ENCODE data around the gene RNU1-1. TPM values are rescaled to one million over a fixed set of nuclear protein-coding genes. Genes with fewer than 3 reads are reported as not detected.
"Not testable (repeated sequence)": the region's sequence is repeated elsewhere in the genome, so short reads cannot be mapped to it uniquely, and the experiment has no call there.

RNU1-1 gene
- total and polyA plus RNA-seq, 2 donors (not counting 1 experiment from before 2014, with no cell fraction given): 4,377 TPM; not detected in 1

DNA sequence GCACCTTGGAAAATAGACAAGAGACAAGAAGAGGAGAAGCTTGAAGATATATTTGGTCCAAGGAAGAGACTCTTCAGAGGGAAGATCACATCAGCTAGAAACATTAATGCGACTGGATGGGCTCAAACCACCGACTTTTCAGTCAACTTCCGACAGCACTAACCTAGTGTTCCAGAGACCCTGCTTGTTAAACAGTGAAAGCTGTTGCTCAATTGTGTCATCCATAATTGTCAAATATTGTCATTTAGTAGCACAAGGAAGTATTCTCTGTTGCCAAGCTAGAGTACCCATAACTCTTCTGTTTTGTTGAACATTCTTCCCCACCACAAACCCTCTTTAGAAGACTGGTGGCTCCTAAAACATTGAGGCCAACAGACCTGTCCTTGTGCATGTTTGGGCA, 42.9 kb upstream of the RNU1-1 start:
- H3K9me3 Mint-ChIP-seq (ENCODE audit: insufficient read depth); H3K9ac ChIP-seq (ENCODE audit: low read length); POLR2A ChIA-PET; ATAC-seq (ENCODE audit: low read depth); H3K27ac ChIP-seq (ENCODE audit: low read length in 2 of 2); H3K4me3 ChIP-seq (ENCODE audit: control extremely low read depth in 1 of 5, extremely low read depth in 1 of 5, insufficient read depth in 1 of 5, low read depth in 2 of 5, low read length in 4 of 5); H3K4me2 ChIP-seq (replicated peaks; ENCODE audit: low read depth, low read length, poor library complexity, severe bottlenecking); H2AFZ ChIP-seq (ENCODE audit: insufficient read depth, low read depth, low read length, poor library complexity, severe bottlenecking); H3K79me2 ChIP-seq (ENCODE audit: control insufficient read depth, insufficient read depth, low read length); H4K20me1 ChIP-seq (ENCODE audit: control insufficient read depth, insufficient read depth, low read length, poor library complexity, severe bottlenecking); H3K4me3 Mint-ChIP-seq; H3K27ac Mint-ChIP-seq; intact Hi-C loops (cut with micrococcal nuclease); H3K9me3 ChIP-seq (ENCODE audit: control extremely low read depth in 1 of 3, control insufficient read depth in 2 of 3, insufficient read depth in 1 of 3, low read length in 2 of 3); H3K4me1 ChIP-seq (ENCODE audit: control insufficient read depth in 2 of 2, insufficient read depth in 2 of 2, low read length in 2 of 2); H3K27me3 Mint-ChIP-seq; H3K4me1 Mint-ChIP-seq; DNase-seq; H3K27me3 ChIP-seq (replicated peaks in 1 of 4; ENCODE audit: control extremely low read depth in 1 of 4, control insufficient read depth in 3 of 4, insufficient read depth in 4 of 4, low read length in 3 of 4); CTCF ChIA-PET; H3K36me3 ChIP-seq (replicated peaks in 1 of 2; ENCODE audit: control extremely low read depth in 1 of 2, control insufficient read depth in 1 of 2, extremely low read depth in 1 of 2, insufficient read depth in 2 of 2, low read length in 1 of 2): not testable (repeated sequence)
- WGBS (ENCODE audit: insufficient coverage): no CpG with 5 or more reads among the region's 3 CpGs

DNA sequence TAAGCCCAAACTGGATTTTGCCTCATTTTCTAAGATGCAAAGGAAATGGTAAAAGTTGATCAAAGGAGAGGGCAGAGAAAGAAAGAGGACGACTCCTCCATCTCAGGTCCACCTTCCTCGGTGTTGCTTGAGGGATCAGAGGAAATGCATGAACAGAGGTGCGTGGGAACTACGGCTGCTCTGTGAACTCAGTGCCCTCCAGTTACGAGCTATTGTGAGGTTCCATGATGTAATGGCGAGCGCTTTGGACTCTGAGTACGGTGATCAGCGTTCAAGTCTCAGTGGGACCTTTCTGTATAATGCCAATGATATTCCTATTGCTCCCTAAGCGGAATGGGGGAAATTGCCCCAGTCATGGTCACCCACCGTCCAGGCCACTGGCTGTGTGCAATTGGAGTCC, 39.2 kb upstream of the RNU1-1 start:
- CTCF ChIA-PET; H3K9me3 Mint-ChIP-seq (ENCODE audit: insufficient read depth); H3K4me1 ChIP-seq (ENCODE audit: control insufficient read depth in 2 of 2, insufficient read depth in 2 of 2, low read length in 2 of 2); ATAC-seq (ENCODE audit: low read depth); H3K4me3 Mint-ChIP-seq; H3K4me3 ChIP-seq (ENCODE audit: control extremely low read depth in 1 of 5, extremely low read depth in 1 of 5, insufficient read depth in 1 of 5, low read depth in 2 of 5, low read length in 4 of 5); intact Hi-C loops (cut with micrococcal nuclease); DNase-seq; POLR2A ChIA-PET; H3K9me3 ChIP-seq (ENCODE audit: control extremely low read depth in 1 of 3, control insufficient read depth in 2 of 3, insufficient read depth in 1 of 3, low read length in 2 of 3); H3K79me2 ChIP-seq (ENCODE audit: control insufficient read depth, insufficient read depth, low read length); H2AFZ ChIP-seq (ENCODE audit: insufficient read depth, low read depth, low read length, poor library complexity, severe bottlenecking); H3K9ac ChIP-seq (ENCODE audit: low read length); H3K27ac Mint-ChIP-seq; H3K4me2 ChIP-seq (replicated peaks; ENCODE audit: low read depth, low read length, poor library complexity, severe bottlenecking); H3K27me3 Mint-ChIP-seq; H3K27me3 ChIP-seq (replicated peaks in 1 of 4; ENCODE audit: control extremely low read depth in 1 of 4, control insufficient read depth in 3 of 4, insufficient read depth in 4 of 4, low read length in 3 of 4); H3K4me1 Mint-ChIP-seq; H3K27ac ChIP-seq (ENCODE audit: low read length in 2 of 2); H3K36me3 ChIP-seq (replicated peaks in 1 of 2; ENCODE audit: control extremely low read depth in 1 of 2, control insufficient read depth in 1 of 2, extremely low read depth in 1 of 2, insufficient read depth in 2 of 2, low read length in 1 of 2); H4K20me1 ChIP-seq (ENCODE audit: control insufficient read depth, insufficient read depth, low read length, poor library complexity, severe bottlenecking): not testable (repeated sequence)
- no CpG with 5 or more reads among the region's 11 CpGs for WGBS (ENCODE audit: insufficient coverage)

DNA sequence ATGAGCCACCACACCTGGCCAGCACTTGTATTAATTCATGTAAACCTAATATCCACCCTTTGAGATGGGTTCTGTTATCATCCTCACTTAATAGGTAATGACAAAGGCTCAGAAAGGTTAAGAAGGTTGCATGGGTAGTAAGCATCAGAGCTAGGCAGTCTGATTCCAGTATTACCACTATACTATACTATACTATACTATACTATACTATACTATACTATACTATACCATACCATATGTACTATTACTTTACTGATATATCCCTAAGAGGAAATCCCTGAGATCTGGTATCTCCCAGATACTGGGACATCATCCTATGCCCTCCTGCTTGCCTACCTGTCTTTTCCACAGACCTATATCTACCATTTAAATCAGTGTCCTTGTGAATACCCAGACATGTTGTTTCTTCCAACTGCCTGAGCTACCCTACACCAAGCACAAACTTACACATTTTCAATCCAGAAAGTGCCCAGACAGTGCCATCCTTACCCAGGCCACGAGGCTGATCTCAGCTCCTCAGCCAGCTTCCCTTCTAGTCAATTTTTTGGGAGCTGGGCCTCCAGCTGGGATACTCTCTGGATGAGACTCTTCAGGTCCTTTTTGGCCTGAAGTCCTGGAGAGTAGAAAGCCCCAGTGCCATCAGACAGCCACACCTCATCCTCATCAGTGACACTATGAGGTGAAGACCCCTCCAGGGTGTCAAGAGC, 36.3 kb upstream of the RNU1-1 start:
- no CpG with 5 or more reads among the region's 1 CpG for WGBS (ENCODE audit: insufficient coverage)
- CTCF ChIA-PET: not testable (repeated sequence)

DNA sequence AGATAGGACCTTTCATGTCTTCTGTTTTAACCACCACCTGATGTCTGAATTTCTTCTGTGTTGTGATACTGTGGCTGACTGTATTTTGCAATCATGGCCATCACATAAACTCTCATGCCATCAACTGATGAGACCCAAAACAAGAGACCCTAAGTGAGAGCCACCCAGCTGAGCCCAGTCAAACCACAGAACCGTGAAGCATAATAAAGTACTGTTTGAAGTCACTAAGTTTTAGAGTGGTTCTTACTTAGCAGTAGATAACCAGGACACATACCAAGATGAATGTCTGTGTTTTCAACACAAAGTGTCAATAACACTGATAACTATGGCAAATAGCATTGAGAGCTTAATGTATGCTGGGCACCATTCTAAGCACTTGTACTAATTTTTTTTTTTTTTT, 35.5 kb upstream of the RNU1-1 start:
- H3K27me3 Mint-ChIP-seq; DNase-seq; ATAC-seq (ENCODE audit: low read depth); H2AFZ ChIP-seq (ENCODE audit: insufficient read depth, low read depth, low read length, poor library complexity, severe bottlenecking); H3K4me2 ChIP-seq (replicated peaks; ENCODE audit: low read depth, low read length, poor library complexity, severe bottlenecking); H3K4me3 ChIP-seq (ENCODE audit: control extremely low read depth in 1 of 5, extremely low read depth in 1 of 5, insufficient read depth in 1 of 5, low read depth in 2 of 5, low read length in 4 of 5); H3K4me1 Mint-ChIP-seq; H3K79me2 ChIP-seq (ENCODE audit: control insufficient read depth, insufficient read depth, low read length); H3K36me3 ChIP-seq (replicated peaks in 1 of 2; ENCODE audit: control extremely low read depth in 1 of 2, control insufficient read depth in 1 of 2, extremely low read depth in 1 of 2, insufficient read depth in 2 of 2, low read length in 1 of 2); H3K9me3 Mint-ChIP-seq (ENCODE audit: insufficient read depth); POLR2A ChIA-PET; H3K27ac ChIP-seq (ENCODE audit: low read length in 2 of 2); H3K9ac ChIP-seq (ENCODE audit: low read length); intact Hi-C loops (cut with micrococcal nuclease); H3K27ac Mint-ChIP-seq; H3K4me1 ChIP-seq (ENCODE audit: control insufficient read depth in 2 of 2, insufficient read depth in 2 of 2, low read length in 2 of 2); H3K9me3 ChIP-seq (ENCODE audit: control extremely low read depth in 1 of 3, control insufficient read depth in 2 of 3, insufficient read depth in 1 of 3, low read length in 2 of 3); H3K27me3 ChIP-seq (replicated peaks in 1 of 4; ENCODE audit: control extremely low read depth in 1 of 4, control insufficient read depth in 3 of 4, insufficient read depth in 4 of 4, low read length in 3 of 4); H3K4me3 Mint-ChIP-seq; H4K20me1 ChIP-seq (ENCODE audit: control insufficient read depth, insufficient read depth, low read length, poor library complexity, severe bottlenecking); CTCF ChIA-PET: not testable (repeated sequence)
- no CpG with 5 or more reads among the region's 1 CpG for WGBS (ENCODE audit: insufficient coverage)

More for the DNA sequence above, 36.3 kb upstream of the RNU1-1 start:
- H3K27me3 Mint-ChIP-seq; H3K36me3 ChIP-seq (replicated peaks in 1 of 2; ENCODE audit: control extremely low read depth in 1 of 2, control insufficient read depth in 1 of 2, extremely low read depth in 1 of 2, insufficient read depth in 2 of 2, low read length in 1 of 2); H3K4me3 ChIP-seq (ENCODE audit: control extremely low read depth in 1 of 5, extremely low read depth in 1 of 5, insufficient read depth in 1 of 5, low read depth in 2 of 5, low read length in 4 of 5); H3K4me1 Mint-ChIP-seq; intact Hi-C loops (cut with micrococcal nuclease); H3K4me3 Mint-ChIP-seq; H3K27me3 ChIP-seq (replicated peaks in 1 of 4; ENCODE audit: control extremely low read depth in 1 of 4, control insufficient read depth in 3 of 4, insufficient read depth in 4 of 4, low read length in 3 of 4); H3K9me3 ChIP-seq (ENCODE audit: control extremely low read depth in 1 of 3, control insufficient read depth in 2 of 3, insufficient read depth in 1 of 3, low read length in 2 of 3); H3K4me1 ChIP-seq (ENCODE audit: control insufficient read depth in 2 of 2, insufficient read depth in 2 of 2, low read length in 2 of 2); H3K4me2 ChIP-seq (replicated peaks; ENCODE audit: low read depth, low read length, poor library complexity, severe bottlenecking); H3K79me2 ChIP-seq (ENCODE audit: control insufficient read depth, insufficient read depth, low read length); POLR2A ChIA-PET; H3K27ac Mint-ChIP-seq; H3K9me3 Mint-ChIP-seq (ENCODE audit: insufficient read depth); DNase-seq; H4K20me1 ChIP-seq (ENCODE audit: control insufficient read depth, insufficient read depth, low read length, poor library complexity, severe bottlenecking); H3K27ac ChIP-seq (ENCODE audit: low read length in 2 of 2); ATAC-seq (ENCODE audit: low read depth); H3K9ac ChIP-seq (ENCODE audit: low read length); H2AFZ ChIP-seq (ENCODE audit: insufficient read depth, low read depth, low read length, poor library complexity, severe bottlenecking): not testable (repeated sequence)
